Neural progenitor cell (in vitro differentiated cells): Measurements from ENCODE around the gene ITPR1. TPM values are rescaled to one million over a fixed set of nuclear protein-coding genes. Genes with fewer than 3 reads are reported as not detected.

Experiments used
- DNase-seq: peaks from one replicate; pipeline ENCODE4 v3.0.0-alpha.2; 2016; ENCODE audit warnings: low spot score
- H2AFZ ChIP-seq: fragments of 200-600 bp; sonication (generic); replicated peaks from 2 replicates; pipeline ENCODE4 v1.6.1; 2016; ENCODE audit warnings: antibody characterized with exemption
- H3F3A ChIP-seq: fragments of 200-600 bp; sonication (generic); 2 replicates; pipeline ENCODE4 v1.6.1; 2016; ENCODE audit warnings: antibody characterized with exemption, low read depth
- H3K27ac ChIP-seq: fragments of 200-600 bp; sonication (generic); 2 replicates; pipeline ENCODE4 v1.5.1; 2016; ENCODE audit warnings: mild to moderate bottlenecking
- H3K27me3 ChIP-seq: fragments of 200-600 bp; sonication (generic); 2 replicates; pipeline ENCODE4 v1.6.1; 2016; ENCODE audit warnings: mild to moderate bottlenecking, moderate library complexity
- H3K36me3 ChIP-seq: fragments of 200-600 bp; sonication (generic); 2 replicates; pipeline ENCODE4 v1.5.1; 2016
- H3K4me1 ChIP-seq: fragments of 200-600 bp; sonication (generic); 2 replicates; pipeline ENCODE4 v1.6.1; 2016; ENCODE audit warnings: mixed run types
- H3K4me2 ChIP-seq: fragments of 200-600 bp; sonication (generic); 2 replicates; pipeline ENCODE4 v1.6.1; 2016
- H3K4me3 ChIP-seq: fragments of 200-600 bp; sonication (generic); 2 replicates; pipeline ENCODE4 v1.5.1; 2016
- H3K79me2 ChIP-seq: fragments of 200-600 bp; sonication (generic); 2 replicates; pipeline ENCODE4 v1.6.1; 2016; ENCODE audit warnings: low read depth
- H3K9ac ChIP-seq: fragments of 200-600 bp; sonication (generic); 2 replicates; pipeline ENCODE4 v1.6.1; 2016
- H3K9me3 ChIP-seq: fragments of 200-600 bp; sonication (generic); 2 replicates; pipeline ENCODE4 v1.5.1; 2016; ENCODE audit warnings: low read depth
- H4K20me1 ChIP-seq: fragments of 200-600 bp; sonication (generic); 2 replicates; pipeline ENCODE4 v1.6.1; 2016; ENCODE audit warnings: low read depth
- H3K27ac Mint-ChIP-seq: 3 replicates; pipeline ENCODE4 v1.8.0; 2021; ENCODE audit warnings: mixed read lengths
- H3K27me3 Mint-ChIP-seq: 2 replicates; pipeline ENCODE4 v1.8.0; 2022; ENCODE audit warnings: low read depth, mild to moderate bottlenecking, inconsistent platforms, moderate library complexity, mixed read lengths; ENCODE audit not compliant: insufficient read depth
- H3K36me3 Mint-ChIP-seq: 3 replicates; pipeline ENCODE4 v1.8.0; 2021; ENCODE audit warnings: mixed read lengths
- H3K4me1 Mint-ChIP-seq: 3 replicates; pipeline ENCODE4 v1.8.0; 2021; ENCODE audit warnings: mixed read lengths
- H3K4me3 Mint-ChIP-seq: 3 replicates; pipeline ENCODE4 v1.8.0; 2021; ENCODE audit warnings: mild to moderate bottlenecking, moderate library complexity, mixed read lengths
- H3K9me3 Mint-ChIP-seq: 3 replicates; pipeline ENCODE4 v1.8.0; 2020; ENCODE audit warnings: mixed read lengths
- CTCF ChIP-seq: fragments of 200-600 bp; sonication (generic); IDR thresholded peaks from 2 replicates; pipeline ENCODE4 v1.5.1; 2017; ENCODE audit warnings: antibody characterized with exemption, mild to moderate bottlenecking
- EZH2 ChIP-seq: fragments of 200-600 bp; sonication (generic); IDR thresholded peaks from 2 replicates; pipeline ENCODE4 v1.6.1; 2017; ENCODE audit warnings: antibody characterized with exemption, mild to moderate bottlenecking, moderate library complexity
- EZH2phosphoT487 ChIP-seq: fragments of 200-600 bp; sonication (generic); IDR thresholded peaks from 2 replicates; pipeline ENCODE4 v1.6.1; 2017; ENCODE audit warnings: antibody characterized with exemption
- total RNA-seq: library from RNA; depleted of rRNA; stranded (reverse); fragments of >200 nt; gene quantifications from 2 replicates; pipeline ENCODE4 v1.2.3, GENCODE V29; 2015; ENCODE audit warnings: low replicate concordance

Gene ITPR1
- total RNA-seq, 1 donor from 2014 or later: 5.0 TPM

- H3K79me2 ChIP-seq: no peaks in the 10 kb centered on the region
- Mint-ChIP-seq H3K36me3 (no peaks in the 10 kb centered on the region), H3K4me1 (peaks cover 15% of the 10 kb centered on the region), H3K27ac (no peak overlapping the region), H3K4me3 (no peak overlapping the region), H3K27me3 (no peaks in the 10 kb centered on the region), H3K9me3 (no peaks in the 10 kb centered on the region)
- H4K20me1 ChIP-seq: no peaks in the 10 kb centered on the region
- no peaks in the 10 kb centered on the region for H3K27me3 ChIP-seq
- no peaks in the 10 kb centered on the region for H3K36me3 ChIP-seq
- H3K27ac ChIP-seq: no peak overlapping the region
- H3K9me3 ChIP-seq: no peaks in the 10 kb centered on the region
- TF ChIP-seq CTCF: no peak
- no peak for TF ChIP-seq EZH2phosphoT487
- no peak for TF ChIP-seq EZH2
- H3K4me2 ChIP-seq: no peak overlapping the region
- H2AFZ ChIP-seq: no peak overlapping the region
- peaks cover 6% of the 10 kb centered on the region for H3F3A ChIP-seq
- peaks cover 14% of the 10 kb centered on the region for H3K4me1 ChIP-seq
- no peak overlapping the region for H3K9ac ChIP-seq
- no peak for DNase-seq
- H3K4me3 ChIP-seq: no peak overlapping the region
These were observed 98.5 kb downstream of the ITPR1 start for GRCh38 chr3:4591669-4592068.

DNA sequence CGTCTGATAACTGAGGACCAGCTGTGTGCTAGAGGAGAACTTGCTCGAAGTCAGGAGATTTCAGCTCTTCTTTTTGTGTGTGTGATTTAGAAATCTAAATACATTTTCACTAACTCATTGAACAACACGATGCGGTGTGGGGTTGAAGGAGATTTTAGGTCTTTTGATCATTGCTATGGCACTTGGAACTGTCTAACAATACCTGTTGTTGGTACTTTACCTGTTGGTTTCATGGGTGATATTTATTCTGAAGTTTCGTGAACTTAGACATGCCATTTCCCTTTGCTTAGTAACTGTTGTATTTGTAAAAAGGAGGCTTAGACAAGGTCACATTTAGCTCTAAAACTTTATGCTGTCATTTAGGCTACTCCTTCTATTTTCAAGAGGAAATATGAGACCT, 99.9 kb downstream of the ITPR1 start:
- Mint-ChIP-seq H3K27me3 (no peaks in the 10 kb centered on the region), H3K9me3 (no peaks in the 10 kb centered on the region), H3K4me1 (peaks cover 22% of the 10 kb centered on the region), H3K36me3 (no peaks in the 10 kb centered on the region), H3K4me3 (no peak overlapping the region), H3K27ac (no peak overlapping the region)
- TF ChIP-seq EZH2: no peak
- no peak for TF ChIP-seq EZH2phosphoT487
- TF ChIP-seq CTCF: no peak
- peaks cover 17% of the 10 kb centered on the region for H3K4me1 ChIP-seq
- no peak overlapping the region for H2AFZ ChIP-seq
- no peaks in the 10 kb centered on the region for H4K20me1 ChIP-seq
- no peak overlapping the region for H3K9ac ChIP-seq
- peaks cover 5% of the 10 kb centered on the region for H3F3A ChIP-seq
- no peak overlapping the region for H3K27ac ChIP-seq
- H3K79me2 ChIP-seq: no peaks in the 10 kb centered on the region
- H3K36me3 ChIP-seq: no peaks in the 10 kb centered on the region
- no peaks in the 10 kb centered on the region for H3K9me3 ChIP-seq
- no peak for DNase-seq
- H3K4me3 ChIP-seq: no peak overlapping the region
- no peak overlapping the region for H3K4me2 ChIP-seq
- no peaks in the 10 kb centered on the region for H3K27me3 ChIP-seq

GRCh38 chr3:4595710-4596113, 102.6 kb downstream of the ITPR1 start:
- H3F3A ChIP-seq: peaks cover 5% of the 10 kb centered on the region
- Mint-ChIP-seq H3K36me3 (no peaks in the 10 kb centered on the region), H3K27me3 (no peaks in the 10 kb centered on the region), H3K9me3 (no peaks in the 10 kb centered on the region), H3K27ac (peak overlapping the region; percentile 9), H3K4me1 (peaks cover 17% of the 10 kb centered on the region), H3K4me3 (no peak overlapping the region)
- no peaks in the 10 kb centered on the region for H4K20me1 ChIP-seq
- DNase-seq: no peak
- H2AFZ ChIP-seq: no peak overlapping the region
- no peak overlapping the region for H3K27ac ChIP-seq
- TF ChIP-seq CTCF (no peak), EZH2phosphoT487 (no peak), EZH2 (no peak)
- H3K36me3 ChIP-seq: no peaks in the 10 kb centered on the region
- H3K4me3 ChIP-seq: no peak overlapping the region
- H3K4me2 ChIP-seq: no peak overlapping the region
- no peaks in the 10 kb centered on the region for H3K79me2 ChIP-seq
- peaks cover 17% of the 10 kb centered on the region for H3K4me1 ChIP-seq
- no peaks in the 10 kb centered on the region for H3K27me3 ChIP-seq
- H3K9ac ChIP-seq: no peak overlapping the region
- no peaks in the 10 kb centered on the region for H3K9me3 ChIP-seq

GRCh38 chr3:4596612-4597011, 103.5 kb downstream of the ITPR1 start:
- H3K27ac Mint-ChIP-seq: peak overlapping the region; percentile 64
- peak; percentile 33 for DNase-seq
- Histone ChIP-seq H3K27me3 (no peaks in the 10 kb centered on the region), H3K9me3 (no peaks in the 10 kb centered on the region), H2AFZ (peak overlapping the region; percentile 17), H4K20me1 (no peaks in the 10 kb centered on the region), H3K36me3 (no peaks in the 10 kb centered on the region), H3F3A (peaks cover 5% of the 10 kb centered on the region), H3K4me2 (no peak overlapping the region), H3K27ac (peak overlapping the region; percentile 8), H3K79me2 (no peaks in the 10 kb centered on the region), H3K4me1 (peaks cover 17% of the 10 kb centered on the region), H3K9ac (no peak overlapping the region), H3K4me3 (no peak overlapping the region)
- H3K36me3 Mint-ChIP-seq: no peaks in the 10 kb centered on the region
- H3K9me3 Mint-ChIP-seq: no peaks in the 10 kb centered on the region
- no peak overlapping the region for H3K4me3 Mint-ChIP-seq
- peaks cover 17% of the 10 kb centered on the region for H3K4me1 Mint-ChIP-seq
- TF ChIP-seq EZH2phosphoT487 (no peak), EZH2 (no peak), CTCF (no peak)
- no peaks in the 10 kb centered on the region for H3K27me3 Mint-ChIP-seq
